Measurements from ENCODE around the gene LRRC27.

Gene LRRC27

GRCh38 chr10:132404911-132405462 is 73.0 kb downstream of the LRRC27 start:
- no peak for DNase-seq

GRCh38 chr10:132405463-132405991 is 73.5 kb downstream of the LRRC27 start:
- DNase-seq: no peak

GRCh38 chr10:132406181-132406580 is 74.2 kb downstream of the LRRC27 start:
- no peak for DNase-seq

GRCh38 chr10:132406750-132407149 is 74.8 kb downstream of the LRRC27 start:
- DNase-seq: no peak

- no peak for DNase-seq
Measured at GRCh38 chr10:132407243-132407746, 75.3 kb downstream of the LRRC27 start.

- DNase-seq: no peak
Measured at GRCh38 chr10:132407846-132408278, 75.9 kb downstream of the LRRC27 start.

- no peak for DNase-seq
Measured at GRCh38 chr10:132408367-132408781, 76.4 kb downstream of the LRRC27 start.

- DNase-seq: no peak
Measured at GRCh38 chr10:132408823-132409666, 77.1 kb downstream of the LRRC27 start.

- no peak for DNase-seq
Measured at GRCh38 chr10:132409667-132410028, 77.7 kb downstream of the LRRC27 start.

- DNase-seq: no peak
Measured at GRCh38 chr10:132410056-132410778, 78.2 kb downstream of the LRRC27 start.

- no peak for DNase-seq
Measured at GRCh38 chr10:132410779-132411532, 79.0 kb downstream of the LRRC27 start.

GRCh38 chr10:132411561-132412253 is 79.7 kb downstream of the LRRC27 start:
- DNase-seq: no peak

GRCh38 chr10:132412316-132413192 is 80.6 kb downstream of the LRRC27 start:
- DNase-seq: no peak

GRCh38 chr10:132413226-132414205 is 81.5 kb downstream of the LRRC27 start:
- no peak for DNase-seq

- no peak for DNase-seq
Measured at GRCh38 chr10:132414402-132415016, 82.5 kb downstream of the LRRC27 start.

- DNase-seq: no peak
Measured at GRCh38 chr10:132415255-132415654, 83.3 kb downstream of the LRRC27 start.

- DNase-seq: no peak
Measured at GRCh38 chr10:132415956-132416355, 84.0 kb downstream of the LRRC27 start.

- no peak for DNase-seq
Measured at GRCh38 chr10:132416566-132417256, 84.7 kb downstream of the LRRC27 start.
